K562 (cell line): Measurements from ENCODE around the gene DNASE2. TPM values are rescaled to one million over a fixed set of nuclear protein-coding genes. Genes with fewer than 3 reads are reported as not detected.

Experiments used
- AFF4 ChIP-seq: sonication (generic); formaldehyde crosslinking; IDR thresholded peaks from 2 replicates; pipeline ENCODE4 v1.8.0; 2023; ENCODE audit warnings: mild to moderate bottlenecking, missing genetic modification reagents
- BCOR ChIP-seq: fragments of 450-650 bp; IDR thresholded peaks from 2 replicates; pipeline ENCODE4 v1.6.1; 2016
- BRD4 ChIP-seq: fragments of 200-600 bp; sonication (generic); IDR thresholded peaks from 2 replicates; pipeline ENCODE4 v1.6.1; 2017; ENCODE audit warnings: inconsistent platforms
- FOXJ2 ChIP-seq: fragments of 200-800 bp; sonication (Bioruptor generic); IDR thresholded peaks from 2 replicates; pipeline ENCODE4 v1.6.1; 2016; ENCODE audit warnings: missing genetic modification characterization, missing compliant biosample characterization
- GTF3C2 ChIP-seq: IDR thresholded peaks from 3 replicates; pipeline ENCODE4 v1.6.1; 2011; ENCODE audit warnings: borderline replicate concordance, mild to moderate bottlenecking, moderate library complexity; ENCODE audit not compliant: insufficient read length; ENCODE audit errors: extremely low read depth
- IFI16 ChIP-seq: fragments of 250-450 bp; sonication (Bioruptor Pico); IDR thresholded peaks from 2 replicates; pipeline ENCODE4 v2.1.2; 2022; ENCODE audit warnings: mild to moderate bottlenecking, inconsistent platforms
- MTA1 ChIP-seq: fragments of 450-650 bp; IDR thresholded peaks from 2 replicates; pipeline ENCODE4 v1.6.1; 2017; ENCODE audit warnings: borderline replicate concordance
- PML ChIP-seq: IDR thresholded peaks from 2 replicates; pipeline ENCODE4 v1.6.1; 2012; ENCODE audit warnings: low read length, inconsistent platforms
- PRPF4 ChIP-seq: fragments of 200-400 bp; formaldehyde crosslinking; IDR thresholded peaks from one replicate; pipeline ENCODE4 v1.6.1; 2017; ENCODE audit warnings: low read length, low read depth, mild to moderate bottlenecking; ENCODE audit not compliant: insufficient read depth, poor library complexity, severe bottlenecking
- PYGO2 ChIP-seq: fragments of 450-650 bp; IDR thresholded peaks from 2 replicates; pipeline ENCODE4 v1.6.1; 2016; ENCODE audit warnings: mild to moderate bottlenecking, missing genetic modification characterization, moderate library complexity, missing compliant biosample characterization
- RAD21 ChIP-seq, 2 experiments: fragments of 250-450 bp in 1 of 2; fragments of 450-650 bp in 1 of 2; sonication (Bioruptor Pico) in 1 of 2; formaldehyde crosslinking in 1 of 2; IDR thresholded peaks in 1 of 2; conservative IDR thresholded peaks in 1 of 2; 2 replicates each; pipeline versions ENCODE4 v1.4.0 to v1.8.0; 2020 to 2022; ENCODE audit warnings: mild to moderate bottlenecking in 2 of 2, moderate library complexity in 1 of 2
- RBFOX2 ChIP-seq: fragments of 200-400 bp; formaldehyde crosslinking; IDR thresholded peaks from 2 replicates; pipeline ENCODE4 v1.6.1; 2017; ENCODE audit warnings: low read depth, mild to moderate bottlenecking, low read length, moderate library complexity
- SNAPC5 ChIP-seq: fragments of 250-450 bp; sonication (Bioruptor Pico); IDR thresholded peaks from 2 replicates; pipeline ENCODE4 v1.8.0; 2021; ENCODE audit warnings: moderate library complexity, mild to moderate bottlenecking, inconsistent platforms
- TCF7L2 ChIP-seq: fragments of 150-350 bp; IDR thresholded peaks from 2 replicates; pipeline ENCODE4 v1.6.1; 2016; ENCODE audit warnings: low read depth, mild to moderate bottlenecking, low read length, moderate library complexity
- TEAD2 ChIP-seq: fragments of 450-650 bp; IDR thresholded peaks from 2 replicates; pipeline ENCODE4 v1.6.1; 2016; ENCODE audit warnings: missing genetic modification characterization, control low read depth, missing compliant biosample characterization
- THAP12 ChIP-seq: fragments of 250-450 bp; sonication (Bioruptor Pico); IDR thresholded peaks from 2 replicates; pipeline ENCODE4 v1.9.0; 2021; ENCODE audit warnings: mild to moderate bottlenecking, inconsistent platforms
- ZNF184 ChIP-seq: sonication (generic); formaldehyde crosslinking; IDR thresholded peaks from 2 replicates; pipeline ENCODE4 v1.5.0; 2020; ENCODE audit warnings: missing genetic modification reagents
- ZNF830 ChIP-seq: fragments of 250-450 bp; sonication (Bioruptor Pico); IDR thresholded peaks from 2 replicates; pipeline ENCODE4 v1.5.0; 2021; ENCODE audit warnings: mild to moderate bottlenecking
- polyA plus RNA-seq, 8 experiments: library from polyadenylated mRNA; depleted of rRNA in 4 of 8; stranded (reverse) in 5 of 8; unstranded in 3 of 8; fragments of >200 nt; fragmentation: Nextera tagmentation in 2 of 8; fragmentation: Illumina TruSeq in 1 of 8; extraction: Ambion mirVana in 2 of 8; extraction: Trizol in 1 of 8; gene quantifications; 2 replicates each; pipeline versions ENCODE4 v1.2.1 to v1.2.3, GENCODE V29; 2011 to 2014; ENCODE audit warnings: inconsistent platforms in 1 of 8, missing spikeins in 1 of 8
- total RNA-seq, 7 experiments: library from RNA; depleted of rRNA in 6 of 7; stranded (reverse); fragments of >200 nt in 6 of 7; fragmentation: Illumina TruSeq in 2 of 7; extraction: Trizol in 2 of 7; gene quantifications; 2 replicates each; pipeline versions ENCODE4 v1.2.1 to v1.2.3, GENCODE V29; 2011 to 2021; ENCODE audit warnings: low replicate concordance in 1 of 7

Gene DNASE2
- total and polyA plus RNA-seq, 9 of the 15 experiments (the other 6 are each of a cell fraction or from before 2014, with no cell fraction given), result 4.4 to 27.0 (median 20.2) TPM

- TF ChIP-seq SNAPC5 (CRISPR knock-in tag) (no peak), GTF3C2 (no peak), ZNF184 (CRISPR knock-in tag) (no peak), TCF7L2 (no peak), PRPF4 (no peak), PYGO2 (tag) (no peak), IFI16 (CRISPR knock-in tag) (no peak), RAD21 (CRISPR knock-in tag; conservative IDR thresholded peaks at IDR 0.05 in 1 of 2, IDR thresholded peaks at IDR 0.05 in 1 of 2) (no peak), FOXJ2 (tag) (no peak), RBFOX2 (peak; percentile 33; the same call in 1 of the 2 replicates), MTA1 (no peak), BCOR (no peak), PML (no peak), THAP12 (CRISPR knock-in tag) (no peak), AFF4 (CRISPR knock-in tag) (no peak), ZNF830 (CRISPR knock-in tag) (no peak), TEAD2 (no peak), BRD4 (no peak)
Measured at GRCh38 chr19:12840091-12841079, 40.9 kb downstream of the DNASE2 start (continued).
